Activated T-cell treated with anti-CD3 and anti-CD28 coated beads, Interleukin-2, amount 50 U/mL, for 72 hours (primary cell): ENCODE results near the gene TMEM255B. TPM values are rescaled to one million over a fixed set of nuclear protein-coding genes. Genes with fewer than 3 reads are reported as not detected.

ENCODE experiments used
- ATAC-seq, 2 donors: fragments of 150-1000 bp; cut with Tn5 transposase; replicated peaks in 1 of 2; 2 replicates each; pipeline ENCODE4 v1.10.0; 2021; ENCODE audit warnings: moderate library complexity in 2 of 2, mild to moderate bottlenecking in 1 of 2
- DNase-seq, 2 donors: peaks; one replicate each; pipeline ENCODE4 v3.0.0; 2021 to 2022; ENCODE audit warnings: mixed read lengths in 1 of 2
- H3K27ac Mint-ChIP-seq: one replicate; pipeline ENCODE4 v1.8.0; 2022; ENCODE audit warnings: mild to moderate bottlenecking, moderate library complexity, mixed read lengths
- H3K27me3 Mint-ChIP-seq: one replicate; pipeline ENCODE4 v1.8.0; 2022; ENCODE audit warnings: low read depth, mixed read lengths
- H3K36me3 Mint-ChIP-seq, 2 donors: one replicate each; pipeline ENCODE4 v1.8.0; 2022; ENCODE audit warnings: mixed read lengths in 2 of 2, mild to moderate bottlenecking in 1 of 2; ENCODE audit not compliant: insufficient read depth in 2 of 2
- H3K4me1 Mint-ChIP-seq: one replicate; pipeline ENCODE4 v1.8.0; 2022; ENCODE audit warnings: low read depth, mixed read lengths
- H3K4me3 Mint-ChIP-seq, 2 donors: one replicate each; pipeline ENCODE4 v1.8.0; 2022; ENCODE audit warnings: mild to moderate bottlenecking in 2 of 2, mixed read lengths in 2 of 2, moderate library complexity in 2 of 2
- H3K9me3 Mint-ChIP-seq, 2 donors: one replicate each; pipeline ENCODE4 v1.8.0; 2022; ENCODE audit warnings: mixed read lengths in 2 of 2
- total RNA-seq, 2 donors: library from RNA; stranded (reverse); gene quantifications; one replicate each; pipeline ENCODE4 v1.2.3, GENCODE V29; 2022

TMEM255B gene
- total RNA-seq, 2 donors from 2014 or later: 1.2 TPM

DNA sequence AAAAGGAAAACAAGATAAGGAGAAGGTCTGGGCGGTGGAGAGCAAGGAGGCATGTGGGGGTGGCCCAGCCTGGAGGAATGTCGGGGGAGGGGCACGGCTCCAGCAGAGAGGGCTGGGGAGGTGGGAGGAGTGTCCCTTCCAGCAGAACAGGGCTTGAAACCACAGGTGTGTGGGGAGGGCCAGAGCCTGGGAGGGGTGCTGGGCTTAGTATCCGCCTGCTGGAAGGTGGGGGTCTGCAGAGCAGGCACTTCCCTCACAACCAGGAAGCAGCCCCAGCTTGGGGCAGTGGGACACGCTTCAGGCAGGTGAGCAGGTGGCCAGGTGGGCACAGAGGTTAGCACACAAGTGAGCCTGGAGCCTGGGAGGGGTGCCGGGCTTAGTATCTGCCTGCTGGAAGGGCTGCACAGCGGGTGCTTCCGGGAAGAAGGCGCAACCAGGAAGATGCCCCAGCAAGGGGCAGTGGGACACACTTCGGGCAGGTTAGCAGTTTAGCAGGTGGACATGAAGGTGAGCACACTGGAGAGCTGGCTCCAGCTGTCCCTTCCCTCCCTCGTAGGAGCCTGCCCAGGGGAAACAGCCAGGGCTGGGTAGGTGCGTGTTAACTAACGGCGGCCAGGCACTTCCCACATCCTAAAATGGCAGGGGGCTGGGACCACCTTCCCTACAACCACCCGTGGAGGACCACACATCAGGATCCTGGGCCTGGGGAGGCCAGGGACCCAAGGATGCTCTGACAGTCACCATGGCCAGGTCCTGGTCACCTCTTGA, 101.8 kb downstream of the TMEM255B start:
- ATAC-seq: no peak
- Mint-ChIP-seq H3K27ac (no peak overlapping the region), H3K4me1 (peaks cover 11% of the 10 kb centered on the region), H3K9me3 (peaks cover 10 to 14% of the 10 kb centered on the region in 2 donors), H3K4me3 (no peak overlapping the region), H3K36me3 (peaks cover 0 to 2% of the 10 kb centered on the region in 2 donors), H3K27me3 (peaks cover 51% of the 10 kb centered on the region)
- DNase-seq: no peak

DNA sequence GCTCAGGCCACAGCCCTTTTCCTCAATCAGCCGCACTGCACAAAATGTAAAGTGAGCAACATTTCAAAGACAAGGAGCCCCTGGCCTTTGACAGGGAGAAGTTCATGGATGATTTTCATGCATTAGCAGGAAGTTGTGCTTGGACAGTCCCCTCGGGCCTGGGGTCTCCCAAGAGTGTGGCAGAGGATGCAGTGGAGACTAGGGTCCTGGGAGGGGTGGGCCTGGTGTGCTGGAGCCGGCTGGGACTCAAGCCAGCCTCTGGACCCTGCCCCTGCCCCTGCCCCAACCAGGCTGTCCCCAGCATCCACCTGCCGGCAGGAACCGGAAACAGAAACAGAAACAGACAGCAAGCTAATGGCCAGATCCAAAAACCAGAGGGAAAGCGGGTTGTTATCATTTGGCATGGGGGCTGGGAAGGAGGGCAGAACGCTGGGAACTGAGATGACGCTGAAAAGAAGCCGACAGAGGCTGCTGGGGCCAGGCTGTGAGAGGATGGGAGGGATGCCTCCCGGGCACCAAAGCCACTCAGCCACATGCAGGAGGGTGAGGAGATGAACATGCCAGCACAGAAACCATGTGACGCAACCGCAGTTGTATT, 102.5 kb downstream of the TMEM255B start:
- H3K9me3 Mint-ChIP-seq: peaks cover 10 to 14% of the 10 kb centered on the region in 2 donors
- ATAC-seq: no peak
- H3K27me3 Mint-ChIP-seq: peaks cover 58% of the 10 kb centered on the region
- DNase-seq: no peak
- peaks cover 11% of the 10 kb centered on the region for H3K4me1 Mint-ChIP-seq
- peaks cover 0 to 2% of the 10 kb centered on the region in 2 donors for H3K36me3 Mint-ChIP-seq
- peak overlapping the region in 1 of 2 donors; percentile 53 for H3K4me3 Mint-ChIP-seq
- H3K27ac Mint-ChIP-seq: no peak overlapping the region

DNA sequence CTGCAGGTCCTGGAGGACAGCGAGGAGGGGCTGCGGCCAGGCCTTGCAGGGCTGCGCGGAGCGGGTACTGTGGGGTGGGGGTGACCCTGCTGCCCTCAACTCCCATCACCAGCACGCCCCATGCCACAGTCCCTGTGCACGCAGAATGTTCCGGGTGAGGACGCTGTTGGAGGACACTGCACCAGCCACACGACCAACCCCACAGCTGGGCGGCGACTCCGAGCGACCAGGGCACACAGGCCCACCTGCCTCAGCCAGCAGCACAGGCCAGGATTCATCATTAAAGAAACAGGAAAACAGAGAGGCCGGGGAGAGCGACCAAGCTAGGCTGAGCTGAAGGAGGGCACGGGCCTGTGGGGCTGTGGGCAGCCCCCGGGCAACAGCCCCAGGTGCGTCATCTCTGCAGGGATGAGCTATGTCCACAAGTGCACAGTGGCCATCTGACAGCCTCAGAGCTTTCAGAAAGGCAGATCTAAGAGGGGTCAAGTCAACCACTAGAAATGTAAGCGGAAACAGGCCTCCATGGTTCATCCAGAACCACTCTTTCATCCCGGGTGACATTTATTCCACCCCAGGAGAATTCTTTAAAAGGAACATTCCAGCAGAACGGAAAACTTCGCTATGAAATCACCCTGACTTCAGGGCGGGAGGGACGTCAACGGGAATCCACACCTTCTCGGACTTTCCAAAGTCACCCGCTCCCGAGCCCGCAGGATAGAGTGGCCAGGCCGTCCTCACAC, 103.3 kb downstream of the TMEM255B start:
- H3K4me3 Mint-ChIP-seq: peak overlapping the region; percentile 71 to 79

DNA sequence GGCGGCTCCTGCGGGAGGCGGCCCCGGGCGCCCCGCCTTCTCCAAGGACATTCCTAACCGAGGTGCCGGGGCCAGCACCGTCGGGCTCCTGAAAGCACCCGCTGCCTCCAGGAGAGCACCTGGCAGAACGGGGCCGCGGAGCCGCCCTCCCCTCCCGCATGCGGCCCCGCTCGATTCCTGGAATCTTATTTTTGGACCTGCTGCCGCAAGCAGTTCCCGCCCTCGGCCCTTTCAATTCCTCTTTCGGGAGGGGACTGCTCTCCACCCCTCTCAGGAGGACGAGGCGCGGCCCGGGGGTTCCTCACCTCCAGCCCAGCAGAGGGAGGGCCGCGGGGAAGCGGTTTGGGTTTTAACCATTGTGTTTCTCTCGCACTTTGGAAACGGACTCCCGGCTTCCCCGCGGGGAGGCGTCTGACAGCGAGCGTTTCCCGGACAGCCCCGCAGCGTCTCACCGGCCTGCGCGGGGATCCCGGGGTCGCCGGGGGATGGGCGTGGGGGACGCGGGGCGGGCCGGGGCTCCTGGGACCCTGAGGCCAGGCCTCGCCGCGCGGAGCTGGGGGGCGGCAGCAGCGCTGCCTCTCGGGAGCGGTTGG, 104.0 kb downstream of the TMEM255B start:
- Mint-ChIP-seq H3K27ac (no peak overlapping the region), H3K9me3 (peaks cover 10 to 14% of the 10 kb centered on the region in 2 donors), H3K36me3 (peaks cover 0 to 4% of the 10 kb centered on the region in 2 donors), H3K4me1 (peaks cover 16% of the 10 kb centered on the region), H3K4me3 (peak overlapping the region; percentile 61 to 79), H3K27me3 (peaks cover 65% of the 10 kb centered on the region)
- peak in 1 of 2 donors; percentile 42 for ATAC-seq
- DNase-seq: peak in 1 of 2 donors; percentile 23

More for the DNA sequence above, 103.3 kb downstream of the TMEM255B start:
- Mint-ChIP-seq H3K4me1 (peaks cover 11% of the 10 kb centered on the region), H3K27me3 (peaks cover 60% of the 10 kb centered on the region), H3K36me3 (peaks cover 0 to 2% of the 10 kb centered on the region in 2 donors), H3K9me3 (peaks cover 10 to 14% of the 10 kb centered on the region in 2 donors), H3K27ac (no peak overlapping the region)
- ATAC-seq (no peak), DNase-seq (no peak)

DNA sequence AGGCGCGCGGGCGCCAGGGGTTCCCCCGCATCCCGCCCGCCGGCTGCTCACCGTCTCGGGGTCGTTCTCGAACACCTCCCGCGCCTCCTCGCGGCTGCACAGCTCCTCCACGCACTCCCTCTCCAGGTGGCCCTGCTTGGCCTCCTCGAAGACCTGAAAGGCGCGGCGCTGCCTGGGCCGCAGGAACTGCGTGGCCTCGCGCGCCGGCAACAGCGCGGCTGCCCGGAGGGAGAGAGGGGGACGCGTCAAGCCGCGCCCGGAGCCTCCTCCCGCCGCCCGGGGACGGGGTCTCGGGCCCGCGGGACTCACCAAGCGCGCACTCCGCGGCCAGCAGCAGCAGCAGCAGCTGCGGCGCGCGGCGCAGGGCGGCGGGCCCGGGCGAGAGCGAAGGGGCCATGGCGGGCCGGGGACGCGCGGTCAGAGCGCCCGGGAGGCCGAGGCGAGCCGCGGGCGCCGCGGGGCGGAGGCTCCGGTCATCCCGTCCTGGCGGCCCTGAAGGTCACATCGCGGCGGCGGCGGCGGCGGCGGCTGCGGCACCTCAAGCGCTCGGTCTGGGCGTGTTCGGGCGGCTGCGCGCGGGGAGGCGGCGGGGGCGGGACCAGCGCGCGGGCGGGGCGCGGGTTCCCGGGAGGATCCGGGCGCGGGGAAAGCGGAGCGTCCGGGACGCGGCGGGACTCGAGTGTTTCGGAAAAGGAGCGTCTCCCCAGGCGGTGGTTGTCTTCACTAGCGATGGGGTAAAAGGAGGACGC, 104.7 kb downstream of the TMEM255B start, which contains the start of gene GAS6:
Gene GAS6, minus strand, starts transcription at position 553 of the 749 bp plus-strand sequence. Its CDS starts 156 bp downstream, at position 397.
- Mint-ChIP-seq H3K4me1 (peaks cover 18% of the 10 kb centered on the region), H3K27ac (no peak within 1 kb of the TSS)
- peak; percentile 29 to 32 for DNase-seq

DNA sequence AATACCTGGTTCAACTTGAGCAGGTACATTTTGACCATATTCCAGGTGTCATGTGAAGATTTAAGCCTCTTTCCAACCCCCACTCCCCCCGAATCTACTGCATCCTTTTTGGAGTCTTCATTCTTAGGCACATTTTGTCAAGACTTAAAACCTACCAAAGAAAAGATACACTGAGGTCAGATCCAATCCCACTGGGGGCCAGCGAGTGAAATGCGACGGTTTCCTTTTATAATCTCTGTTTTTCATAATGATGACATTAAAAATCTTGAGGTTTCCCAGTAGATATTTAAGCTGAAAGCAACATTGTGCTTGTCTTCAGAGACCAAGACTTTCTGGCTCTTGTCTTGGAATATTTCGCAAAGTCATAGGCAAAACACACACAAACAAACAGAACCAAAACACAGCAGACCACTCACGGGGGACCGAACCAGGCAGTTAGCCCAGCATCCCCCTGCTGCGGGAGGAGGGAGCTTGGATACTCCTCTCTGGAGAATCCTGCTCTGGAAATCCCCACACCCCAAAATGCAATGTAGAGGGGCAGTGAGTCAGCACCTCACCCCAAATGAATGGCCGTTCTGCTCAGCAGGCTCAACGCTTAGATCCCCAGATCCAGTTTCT, 105.4 kb downstream of the TMEM255B start:
- Mint-ChIP-seq H3K36me3 (peaks cover 0 to 3% of the 10 kb centered on the region in 2 donors), H3K4me1 (peaks cover 18% of the 10 kb centered on the region), H3K27ac (no peak overlapping the region), H3K4me3 (peak overlapping the region; percentile 71 to 83), H3K27me3 (peaks cover 76% of the 10 kb centered on the region), H3K9me3 (peaks cover 1 to 2% of the 10 kb centered on the region in 2 donors)
- ATAC-seq (no peak), DNase-seq (no peak)

More for the DNA sequence above, 104.7 kb downstream of the TMEM255B start, which contains the start of gene GAS6:
- Mint-ChIP-seq H3K9me3 (peaks cover 7 to 8% of the 10 kb centered on the region in 2 donors), H3K27me3 (peaks cover 72% of the 10 kb centered on the region), H3K4me3 (peak within 1 kb of the TSS; percentile 79 to 83), H3K36me3 (peaks cover 0 to 5% of the 10 kb centered on the region in 2 donors)
- peak; percentile 71 to 73 for ATAC-seq

DNA sequence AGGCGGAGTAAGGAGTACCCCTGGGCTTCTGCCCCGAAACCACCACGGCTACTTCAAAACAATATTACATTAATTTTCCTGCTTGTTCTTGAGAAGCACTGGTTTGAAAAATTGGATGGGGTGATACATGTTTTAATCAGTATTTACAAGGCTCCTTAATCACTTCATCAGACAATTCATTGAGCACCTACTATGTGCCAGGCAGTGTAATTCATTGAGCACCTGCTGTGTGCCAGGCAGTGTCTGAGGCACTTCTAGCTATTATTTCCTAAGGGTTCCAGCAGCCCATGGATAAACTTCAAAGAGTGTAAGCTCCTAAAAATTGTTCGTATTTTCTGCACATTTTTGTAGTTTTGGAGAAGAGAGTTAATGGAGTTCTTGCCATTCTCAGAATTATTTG, 106.4 kb downstream of the TMEM255B start:
- H3K9me3 Mint-ChIP-seq: no peaks in the 10 kb centered on the region
- peaks cover 77% of the 10 kb centered on the region for H3K27me3 Mint-ChIP-seq
- DNase-seq (no peak), ATAC-seq (no peak)
- no peak overlapping the region for H3K27ac Mint-ChIP-seq
- H3K4me1 Mint-ChIP-seq: peaks cover 18% of the 10 kb centered on the region
- H3K4me3 Mint-ChIP-seq: peak overlapping the region in 1 of 2 donors; percentile 47
- peaks cover 0 to 2% of the 10 kb centered on the region in 2 donors for H3K36me3 Mint-ChIP-seq

Other genes with a start within 250 kb of the TMEM255B start
- 10 to 100 TPM; 87.5 to 99.2 TPM for gene TFDP1, start 174.5 kb upstream of the TMEM255B start, total RNA-seq
- not detected for gene ATP4B, start 101.0 kb upstream of the TMEM255B start, total RNA-seq
- under 1 TPM in 1 of 2 donors, not detected in 1; 0.22 TPM for gene GRK1, start 92.0 kb upstream of the TMEM255B start, total RNA-seq
- 1 to 10 TPM in 1 of 2 donors, under 1 TPM in 1; 0.46 to 1.5 TPM for gene GAS6, start 104.8 kb downstream of the TMEM255B start, total RNA-seq
- 1 to 10 TPM; 4.6 to 6.9 TPM for gene C13orf46, start 214.8 kb downstream of the TMEM255B start, total RNA-seq